Muscle of leg (tissue), 11 donors: ENCODE results near the gene BORCS5. TPM values are rescaled to one million over a fixed set of nuclear protein-coding genes. Genes with fewer than 3 reads are reported as not detected.
A peak's percentile ranks its signal among the peaks of the same experiment; 100 is the strongest.

Experiments used
- DNase-seq: peaks from one replicate; pipeline ENCODE4 v3.0.0; 2013
- H3K27ac ChIP-seq: one replicate; pipeline ENCODE4 v1.5.1; 2013; ENCODE audit warnings: mild to moderate bottlenecking, low read length, control low read depth
- H3K27me3 ChIP-seq: one replicate; pipeline ENCODE4 v1.6.1; 2013; ENCODE audit warnings: low read length; ENCODE audit not compliant: control insufficient read depth, insufficient read depth
- H3K36me3 ChIP-seq: one replicate; pipeline ENCODE4 v1.6.1; 2013; ENCODE audit warnings: low read length; ENCODE audit not compliant: control insufficient read depth, insufficient read depth
- H3K4me1 ChIP-seq: one replicate; pipeline ENCODE4 v1.6.1; 2013; ENCODE audit warnings: low read length; ENCODE audit not compliant: control insufficient read depth, insufficient read depth
- H3K4me3 ChIP-seq: one replicate; pipeline ENCODE4 v1.5.1; 2013; ENCODE audit warnings: low read length, control low read depth
- H3K9me3 ChIP-seq: replicated peaks from 2 replicates; pipeline ENCODE4 v1.6.1; 2013; ENCODE audit warnings: low read depth, low read length; ENCODE audit not compliant: control insufficient read depth
- WGBS: methylation state at CpG from one replicate; pipeline ENCODE4 v1.1.5; 2013; ENCODE audit warnings: missing lambda C conversion rate; ENCODE audit not compliant: insufficient coverage; 5-methylcytosine and 5-hydroxymethylcytosine counted together
- polyA plus RNA-seq, 8 donors: library from polyadenylated mRNA; unstranded; fragments of 120-200 nt; gene quantifications; one replicate each; pipeline versions ENCODE4 v1.2.1 to v1.2.3, GENCODE V29; 2013; ENCODE audit warnings: inconsistent platforms in 1 of 8, low replicate concordance in 1 of 8; ENCODE audit not compliant: insufficient read length in 8 of 8, insufficient read depth in 1 of 8
- total RNA-seq: library from RNA; stranded (reverse); fragments of 120-200 nt; gene quantifications from one replicate; pipeline ENCODE4 v1.2.4, GENCODE V29; 2013

Gene BORCS5
- total and polyA plus RNA-seq, 9 donors: 6.7 to 9.2 (median 7.4) TPM

- no peaks in the 10 kb centered on the region for H3K36me3 ChIP-seq
Measured at GRCh38 chr12:12331896-12332295, 25.0 kb upstream of the BORCS5 start.

GRCh38 chr12:12333407-12334366, 23.2 kb upstream of the BORCS5 start:
- 52% methylated on average over 5 of the region's 12 CpGs for WGBS
- DNase-seq: peak; percentile 25
- no peaks in the 10 kb centered on the region for H3K36me3 ChIP-seq
- peaks cover 5% of the 10 kb centered on the region for H3K4me1 ChIP-seq
- H3K9me3 ChIP-seq: no peaks in the 10 kb centered on the region
- H3K4me3 ChIP-seq: no peak overlapping the region
- no peaks in the 10 kb centered on the region for H3K27me3 ChIP-seq
- H3K27ac ChIP-seq: no peak overlapping the region

More at GRCh38 chr12:12331896-12332295, 25.0 kb upstream of the BORCS5 start:
- H3K27me3 ChIP-seq: no peaks in the 10 kb centered on the region
- peaks cover 5% of the 10 kb centered on the region for H3K4me1 ChIP-seq
- WGBS: no CpG with 5 or more reads among the region's 1 CpG
- DNase-seq: no peak
- H3K4me3 ChIP-seq: no peak overlapping the region
- H3K27ac ChIP-seq: no peak overlapping the region
- H3K9me3 ChIP-seq: no peaks in the 10 kb centered on the region

- Histone ChIP-seq H3K9me3 (no peaks in the 10 kb centered on the region), H3K4me1 (peaks cover 5% of the 10 kb centered on the region), H3K27ac (no peak overlapping the region), H3K27me3 (no peaks in the 10 kb centered on the region), H3K4me3 (no peak overlapping the region), H3K36me3 (no peaks in the 10 kb centered on the region)
- peak; percentile 21 for DNase-seq
- WGBS: 34% methylated on average over 9 of the region's 10 CpGs
Measured at GRCh38 chr12:12334367-12335040, 22.4 kb upstream of the BORCS5 start.

GRCh38 chr12:12336049-12336411, 20.8 kb upstream of the BORCS5 start:
- WGBS: 100% methylated on average over 3 of the region's 5 CpGs
- Histone ChIP-seq H3K27me3 (no peaks in the 10 kb centered on the region), H3K27ac (no peak overlapping the region), H3K4me1 (peaks cover 5% of the 10 kb centered on the region), H3K9me3 (no peaks in the 10 kb centered on the region), H3K4me3 (no peak overlapping the region), H3K36me3 (no peaks in the 10 kb centered on the region)
- DNase-seq: no peak

GRCh38 chr12:12336511-12336910, 20.4 kb upstream of the BORCS5 start:
- Histone ChIP-seq H3K9me3 (no peaks in the 10 kb centered on the region), H3K4me1 (peaks cover 5% of the 10 kb centered on the region), H3K36me3 (no peaks in the 10 kb centered on the region), H3K4me3 (no peak overlapping the region), H3K27ac (no peak overlapping the region), H3K27me3 (no peaks in the 10 kb centered on the region)
- DNase-seq: no peak
- no CpG with 5 or more reads among the region's 1 CpG for WGBS

- no peaks in the 10 kb centered on the region for H3K36me3 ChIP-seq
- H3K9me3 ChIP-seq: no peaks in the 10 kb centered on the region
- no peaks in the 10 kb centered on the region for H3K27me3 ChIP-seq
- DNase-seq: no peak
- no peak overlapping the region for H3K4me3 ChIP-seq
- no peak overlapping the region for H3K27ac ChIP-seq
- H3K4me1 ChIP-seq: no peaks in the 10 kb centered on the region
- WGBS: 90% methylated on average over 2 of the region's 8 CpGs
Measured at GRCh38 chr12:12338527-12339168, 18.2 kb upstream of the BORCS5 start.

GRCh38 chr12:12349711-12350665, 6.9 kb upstream of the BORCS5 start, which contains the start of gene MANSC1:
Gene MANSC1, minus strand, starts transcription at chr12:12350242. Its CDS starts 6,928 bp downstream, at chr12:12343314.
- Histone ChIP-seq H3K4me3 (peak within 1 kb of the TSS; percentile 69), H3K27me3 (no peaks in the 10 kb centered on the region), H3K4me1 (peaks cover 3% of the 10 kb centered on the region), H3K36me3 (no peaks in the 10 kb centered on the region), H3K27ac (peak within 1 kb of the TSS; percentile 60), H3K9me3 (no peaks in the 10 kb centered on the region)
- WGBS: under 1% methylated on average over 57 of the region's 68 CpGs
- peak; percentile 66 for DNase-seq

GRCh38 chr12:12350868-12351463, 5.9 kb upstream of the BORCS5 start:
- DNase-seq: no peak
- Histone ChIP-seq H3K4me1 (peaks cover 3% of the 10 kb centered on the region), H3K9me3 (no peaks in the 10 kb centered on the region), H3K36me3 (no peaks in the 10 kb centered on the region), H3K4me3 (no peak overlapping the region), H3K27ac (no peak overlapping the region), H3K27me3 (no peaks in the 10 kb centered on the region)
- WGBS: no CpG with 5 or more reads among the region's 3 CpGs
